Endodermal cell (in vitro differentiated cells): ENCODE data around the gene TTC31. TPM values are rescaled to one million over a fixed set of nuclear protein-coding genes. Genes with fewer than 3 reads are reported as not detected.

Experiments
- DNase-seq: peaks from one replicate; pipeline ENCODE4 v3.0.0-alpha.2; 2017
- H3K27ac ChIP-seq: 2 replicates; pipeline ENCODE4 v1.5.1; 2013; ENCODE audit warnings: mild to moderate bottlenecking, low read depth, low read length, moderate library complexity
- H3K27me3 ChIP-seq: 2 replicates; pipeline ENCODE4 v1.6.1; 2013; ENCODE audit warnings: mild to moderate bottlenecking, low read length, moderate library complexity; ENCODE audit not compliant: insufficient read depth, control insufficient read depth, poor library complexity, severe bottlenecking
- H3K36me3 ChIP-seq: 2 replicates; pipeline ENCODE4 v1.7.0; 2013; ENCODE audit warnings: mild to moderate bottlenecking, low read length, moderate library complexity; ENCODE audit not compliant: control insufficient read depth, insufficient read depth
- H3K4me1 ChIP-seq: one replicate; pipeline ENCODE4 v1.7.0; 2013; ENCODE audit warnings: low read length; ENCODE audit not compliant: control insufficient read depth, insufficient read depth
- H3K4me3 ChIP-seq: 2 replicates; pipeline ENCODE4 v1.5.1; 2013; ENCODE audit warnings: mild to moderate bottlenecking, low read length, moderate library complexity
- H3K9ac ChIP-seq: 2 replicates; pipeline ENCODE4 v1.6.1; 2013; ENCODE audit warnings: mild to moderate bottlenecking, low read length, moderate library complexity; ENCODE audit not compliant: poor library complexity, severe bottlenecking; ENCODE audit errors: extremely low read depth
- H3K9me3 ChIP-seq: 2 replicates; pipeline ENCODE4 v1.6.1; 2013; ENCODE audit warnings: mild to moderate bottlenecking, low read length, moderate library complexity; ENCODE audit not compliant: control insufficient read depth
- H3K27ac Mint-ChIP-seq: 2 replicates; pipeline ENCODE4 v1.8.0; 2020; ENCODE audit warnings: mixed read lengths
- H3K27me3 Mint-ChIP-seq: 2 replicates; pipeline ENCODE4 v1.8.0; 2021; ENCODE audit warnings: mild to moderate bottlenecking, mixed read lengths; ENCODE audit not compliant: insufficient read depth
- H3K36me3 Mint-ChIP-seq: 2 replicates; pipeline ENCODE4 v1.8.0; 2020; ENCODE audit warnings: low read depth, mixed read lengths
- H3K4me1 Mint-ChIP-seq: 2 replicates; pipeline ENCODE4 v1.8.0; 2020; ENCODE audit warnings: mixed read lengths
- H3K4me3 Mint-ChIP-seq: 2 replicates; pipeline ENCODE4 v1.8.0; 2020; ENCODE audit warnings: mild to moderate bottlenecking, moderate library complexity, mixed read lengths
- H3K9me3 Mint-ChIP-seq: 2 replicates; pipeline ENCODE4 v1.8.0; 2020; ENCODE audit warnings: mild to moderate bottlenecking, mixed read lengths
- WGBS, 2 experiments: methylation state at CpG; one replicate each; pipeline versions ENCODE4 v1.1.5 to v1.1.7; 2013; ENCODE audit warnings: missing lambda C conversion rate in 2 of 2, mixed read lengths in 1 of 2; ENCODE audit not compliant: insufficient coverage in 1 of 2, insufficient read length in 1 of 2; 5-methylcytosine and 5-hydroxymethylcytosine counted together
- total RNA-seq, 2 donors: library from RNA; stranded (reverse); fragmentation: NEBNext Ultra II Directional in 1 of 2; extraction: Animal tissue kit (Norgen Biotek cat#: 25700) in 1 of 2; gene quantifications; 2 replicates in 1 of 2; 3 replicates in 1 of 2; pipeline ENCODE4 v1.2.1, GENCODE V29; 2021
- TF ChIP-seq, protein P1 (sequence below): fragments of 200-600 bp; sonication (generic); conservative IDR thresholded peaks from 2 replicates; pipeline ENCODE4 v1.5.0; 2021; ENCODE audit warnings: antibody characterized with exemption, mild to moderate bottlenecking

Gene TTC31
- total RNA-seq, 2 donors from 2014 or later = 31.5 to 32.4 TPM

DNA sequence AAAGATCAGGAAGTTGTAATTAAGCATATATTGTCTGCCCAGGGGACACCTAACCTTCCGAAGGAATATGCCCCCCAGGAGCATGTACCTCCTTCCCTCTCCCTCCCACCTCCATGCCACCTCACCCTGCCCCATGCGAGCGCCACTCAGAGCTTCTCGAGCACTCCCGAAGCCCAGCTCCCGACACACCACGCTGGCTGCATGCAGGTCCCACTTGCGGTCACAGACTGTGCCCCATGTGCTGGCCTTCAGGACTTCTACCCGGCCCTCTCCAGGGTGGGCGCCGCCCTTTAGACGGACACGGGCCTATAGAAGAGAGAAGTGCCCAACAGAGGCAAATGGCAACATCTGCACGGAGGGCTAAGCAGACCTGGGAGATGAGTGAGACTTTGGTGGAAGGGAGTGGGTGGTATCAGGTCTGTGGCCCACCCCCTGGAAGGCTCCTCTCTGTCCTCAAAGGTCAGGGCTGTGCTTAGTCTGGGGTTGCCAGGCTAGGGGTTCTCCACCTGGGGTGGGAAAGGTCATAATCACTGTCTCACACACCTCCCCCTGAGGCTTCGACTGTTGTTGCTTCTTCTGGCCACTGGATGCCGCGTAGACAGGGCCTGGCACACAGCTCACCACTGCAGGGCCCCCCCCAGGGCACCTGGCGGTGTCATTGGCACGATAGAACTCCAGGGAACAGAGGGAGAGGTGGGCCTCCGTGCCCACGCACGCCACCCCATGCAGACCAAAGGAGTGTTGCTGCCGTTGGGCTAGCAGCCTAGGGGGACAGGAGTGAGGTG is 53.5 kb downstream of the TTC31 start:
- Histone ChIP-seq H3K4me1 (no peaks in the 10 kb centered on the region), H3K27ac (no peak overlapping the region), H3K9me3 (no peaks in the 10 kb centered on the region), H3K9ac (no peak overlapping the region), H3K36me3 (peaks cover 9% of the 10 kb centered on the region), H3K27me3 (no peaks in the 10 kb centered on the region), H3K4me3 (no peak overlapping the region)
- TF ChIP-seq, protein P1, sequence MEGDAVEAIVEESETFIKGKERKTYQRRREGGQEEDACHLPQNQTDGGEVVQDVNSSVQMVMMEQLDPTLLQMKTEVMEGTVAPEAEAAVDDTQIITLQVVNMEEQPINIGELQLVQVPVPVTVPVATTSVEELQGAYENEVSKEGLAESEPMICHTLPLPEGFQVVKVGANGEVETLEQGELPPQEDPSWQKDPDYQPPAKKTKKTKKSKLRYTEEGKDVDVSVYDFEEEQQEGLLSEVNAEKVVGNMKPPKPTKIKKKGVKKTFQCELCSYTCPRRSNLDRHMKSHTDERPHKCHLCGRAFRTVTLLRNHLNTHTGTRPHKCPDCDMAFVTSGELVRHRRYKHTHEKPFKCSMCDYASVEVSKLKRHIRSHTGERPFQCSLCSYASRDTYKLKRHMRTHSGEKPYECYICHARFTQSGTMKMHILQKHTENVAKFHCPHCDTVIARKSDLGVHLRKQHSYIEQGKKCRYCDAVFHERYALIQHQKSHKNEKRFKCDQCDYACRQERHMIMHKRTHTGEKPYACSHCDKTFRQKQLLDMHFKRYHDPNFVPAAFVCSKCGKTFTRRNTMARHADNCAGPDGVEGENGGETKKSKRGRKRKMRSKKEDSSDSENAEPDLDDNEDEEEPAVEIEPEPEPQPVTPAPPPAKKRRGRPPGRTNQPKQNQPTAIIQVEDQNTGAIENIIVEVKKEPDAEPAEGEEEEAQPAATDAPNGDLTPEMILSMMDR = no peak
- H3K4me1 Mint-ChIP-seq = peaks cover 9% of the 10 kb centered on the region
- DNase-seq = no peak
- H3K27me3 Mint-ChIP-seq = peaks cover 2% of the 10 kb centered on the region
- H3K27ac Mint-ChIP-seq = no peak overlapping the region
- H3K4me3 Mint-ChIP-seq = no peak overlapping the region
- 92 to 97% methylated on average over 16 to 23 of the region's 23 CpGs for WGBS, 2 experiments
- no peaks in the 10 kb centered on the region for H3K9me3 Mint-ChIP-seq
- peaks cover 8% of the 10 kb centered on the region for H3K36me3 Mint-ChIP-seq

DNA sequence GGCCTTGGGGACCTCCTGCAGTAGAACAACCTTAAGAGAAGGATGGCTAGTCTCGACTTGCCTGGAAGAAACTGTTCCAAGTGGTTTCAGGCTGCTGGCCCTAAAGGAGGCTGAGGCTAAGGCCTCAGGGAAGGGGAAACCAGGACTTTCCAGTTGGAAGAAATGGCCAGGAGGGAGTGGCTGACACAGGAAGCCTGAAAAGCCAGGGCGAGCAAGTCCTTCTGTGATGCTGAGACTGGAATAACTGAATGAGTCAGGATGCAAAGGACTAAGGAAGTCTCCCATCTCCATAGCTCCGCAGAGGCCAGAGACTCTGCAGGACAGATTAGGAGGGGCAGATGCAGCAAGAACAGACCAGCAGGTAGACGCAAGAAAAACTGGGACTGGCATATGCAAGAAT is 54.3 kb downstream of the TTC31 start:
- Mint-ChIP-seq H3K4me1 (peaks cover 9% of the 10 kb centered on the region), H3K27ac (no peak overlapping the region), H3K27me3 (peaks cover 2% of the 10 kb centered on the region), H3K4me3 (no peak overlapping the region), H3K36me3 (peaks cover 4% of the 10 kb centered on the region), H3K9me3 (no peaks in the 10 kb centered on the region)
- no peaks in the 10 kb centered on the region for H3K9me3 ChIP-seq
- H3K9ac ChIP-seq = no peak overlapping the region
- TF ChIP-seq, protein P1 = no peak
- no peaks in the 10 kb centered on the region for H3K27me3 ChIP-seq
- WGBS, 2 experiments = 77 to 82% methylated on average over 4 of the region's 4 CpGs
- H3K4me1 ChIP-seq = no peaks in the 10 kb centered on the region
- no peak overlapping the region for H3K27ac ChIP-seq
- DNase-seq = no peak
- no peak overlapping the region for H3K4me3 ChIP-seq
- H3K36me3 ChIP-seq = peaks cover 5% of the 10 kb centered on the region

DNA sequence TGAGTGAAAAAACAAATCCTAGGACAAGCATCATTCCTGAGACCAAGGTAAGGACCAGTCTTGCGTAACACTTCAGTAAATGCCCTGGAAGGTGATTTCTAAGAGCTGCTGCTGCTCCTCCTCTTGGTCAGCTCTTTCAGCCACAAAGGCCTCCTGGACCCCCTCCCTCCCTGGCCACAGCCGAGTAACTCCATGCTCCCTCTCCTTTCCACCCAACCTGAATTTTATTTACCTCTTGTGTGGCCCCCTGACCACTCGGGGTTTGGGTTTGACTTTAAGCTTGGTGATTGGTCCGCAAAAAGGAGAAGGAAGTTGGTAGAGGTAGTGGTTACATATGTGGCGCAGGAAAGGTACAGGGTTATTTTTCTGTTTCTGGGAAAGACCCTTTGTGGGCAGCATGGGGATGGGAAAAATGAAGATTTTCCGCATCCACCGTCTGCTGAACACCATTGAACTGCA is 56.0 kb downstream of the TTC31 start:
- Mint-ChIP-seq H3K27ac (no peak overlapping the region), H3K4me3 (no peak overlapping the region)

More for the DNA sequence above, 56.0 kb downstream of the TTC31 start:
- no peak for DNase-seq
- no peaks in the 10 kb centered on the region for H3K9me3 ChIP-seq
- no peaks in the 10 kb centered on the region for H3K4me1 ChIP-seq
- H3K27ac ChIP-seq = no peak overlapping the region
- TF ChIP-seq, protein P1 = no peak
- WGBS, 2 experiments = 93 to 94% methylated on average over 4 to 7 of the region's 7 CpGs
- peaks cover under 1% of the 10 kb centered on the region for H3K36me3 Mint-ChIP-seq
- no peak overlapping the region for H3K9ac ChIP-seq
- peaks cover 9% of the 10 kb centered on the region for H3K4me1 Mint-ChIP-seq
- H3K9me3 Mint-ChIP-seq = no peaks in the 10 kb centered on the region
- no peaks in the 10 kb centered on the region for H3K27me3 ChIP-seq
- no peaks in the 10 kb centered on the region for H3K36me3 ChIP-seq
- no peak overlapping the region for H3K4me3 ChIP-seq
- peaks cover 2% of the 10 kb centered on the region for H3K27me3 Mint-ChIP-seq
